CD14-positive monocyte (primary cell): Measurements from ENCODE around the gene SHROOM4. TPM values are rescaled to one million over a fixed set of nuclear protein-coding genes. Genes with fewer than 3 reads are reported as not detected.

Source experiments
- DNase-seq, 3 donors: peaks; one replicate each; pipeline ENCODE4 v3.0.0-alpha.2; 2011 to 2022
- H2AFZ ChIP-seq: 2 replicates; pipeline ENCODE4 v1.6.0; 2012; ENCODE audit warnings: mild to moderate bottlenecking, low read depth, low read length, inconsistent platforms; ENCODE audit not compliant: insufficient read depth, poor library complexity, severe bottlenecking
- H3K27ac ChIP-seq, 2 donors: 1 replicate in 1 of 2; 2 replicates in 1 of 2; pipeline ENCODE4 v1.5.1; 2012 to 2013; ENCODE audit warnings: low read length in 2 of 2, control low read depth in 1 of 2, inconsistent platforms in 1 of 2, low read depth in 1 of 2, mild to moderate bottlenecking in 1 of 2
- H3K27me3 ChIP-seq, 2 donors: one replicate each; pipeline versions ENCODE4 v1.6.0 to v1.6.1; 2011 to 2013; ENCODE audit warnings: low read length in 2 of 2; ENCODE audit not compliant: control insufficient read depth in 2 of 2, insufficient read depth in 2 of 2
- H3K36me3 ChIP-seq, 2 donors: replicated peaks in 1 of 2; 1 replicate in 1 of 2; 2 replicates in 1 of 2; pipeline versions ENCODE4 v1.5.1 to v1.6.1; 2012 to 2013; ENCODE audit warnings: low read length in 2 of 2, control low read depth in 1 of 2, inconsistent platforms in 1 of 2, mild to moderate bottlenecking in 1 of 2; ENCODE audit not compliant: insufficient read depth in 2 of 2, control insufficient read depth in 1 of 2
- H3K4me1 ChIP-seq, 2 donors: 1 replicate in 1 of 2; 2 replicates in 1 of 2; pipeline versions ENCODE4 v1.5.1 to v1.6.1; 2012 to 2013; ENCODE audit warnings: low read length in 2 of 2, control low read depth in 1 of 2, inconsistent platforms in 1 of 2, mild to moderate bottlenecking in 1 of 2, moderate library complexity in 1 of 2; ENCODE audit not compliant: insufficient read depth in 2 of 2, control insufficient read depth in 1 of 2
- H3K4me2 ChIP-seq: replicated peaks from 2 replicates; pipeline ENCODE3; 2012; ENCODE audit warnings: low read length, moderate library complexity, mild to moderate bottlenecking; ENCODE audit not compliant: poor library complexity, severe bottlenecking; ENCODE audit errors: extremely low read depth
- H3K4me3 ChIP-seq, 3 experiments: fragments of 200-600 bp in 1 of 3; sonication (generic) in 1 of 3; replicated peaks in 1 of 3; 1 replicate in 2 of 3; 2 replicates in 1 of 3; pipeline ENCODE4 v1.5.1; 2011 to 2013; ENCODE audit warnings: low read length in 3 of 3, mild to moderate bottlenecking in 3 of 3, control low read depth in 2 of 3, low read depth in 2 of 3, inconsistent platforms in 1 of 3, moderate library complexity in 1 of 3
- H3K79me2 ChIP-seq: 2 replicates; pipeline ENCODE4 v1.6.0; 2012; ENCODE audit warnings: mild to moderate bottlenecking, control low read depth, inconsistent platforms, low read length, moderate library complexity; ENCODE audit not compliant: insufficient read depth
- H3K9ac ChIP-seq: 2 replicates; pipeline ENCODE4 v1.6.0; 2017; ENCODE audit warnings: low read length, mild to moderate bottlenecking; ENCODE audit not compliant: insufficient read depth, poor library complexity, severe bottlenecking
- H3K9me3 ChIP-seq, 2 donors: replicated peaks in 1 of 2; 1 replicate in 1 of 2; 2 replicates in 1 of 2; pipeline versions ENCODE4 v1.5.1 to v1.6.1; 2012 to 2013; ENCODE audit warnings: low read length in 2 of 2, control low read depth in 1 of 2; ENCODE audit not compliant: control insufficient read depth in 1 of 2, insufficient read depth in 1 of 2
- H4K20me1 ChIP-seq: 2 replicates; pipeline ENCODE4 v1.6.0; 2012; ENCODE audit warnings: mild to moderate bottlenecking, low read length, control low read depth, moderate library complexity; ENCODE audit not compliant: insufficient read depth
- H3K27ac Mint-ChIP-seq, 7 donors: one replicate each; pipeline ENCODE4 v1.8.0; 2020; ENCODE audit warnings: mild to moderate bottlenecking in 7 of 7, mixed read lengths in 7 of 7, moderate library complexity in 6 of 7, inconsistent platforms in 2 of 7
- H3K27me3 Mint-ChIP-seq, 3 donors: one replicate each; pipeline ENCODE4 v1.8.0; 2021 to 2022; ENCODE audit warnings: low read depth in 3 of 3, mild to moderate bottlenecking in 3 of 3, mixed read lengths in 3 of 3, moderate library complexity in 3 of 3, inconsistent platforms in 1 of 3
- H3K36me3 Mint-ChIP-seq, 2 donors: one replicate each; pipeline ENCODE4 v1.8.0; 2020; ENCODE audit warnings: mixed read lengths in 2 of 2, inconsistent platforms in 1 of 2, mild to moderate bottlenecking in 1 of 2
- H3K4me1 Mint-ChIP-seq: one replicate; pipeline ENCODE4 v1.8.0; 2020; ENCODE audit warnings: mild to moderate bottlenecking, mixed read lengths
- H3K4me3 Mint-ChIP-seq, 2 donors: one replicate each; pipeline ENCODE4 v1.8.0; 2020; ENCODE audit warnings: mild to moderate bottlenecking in 2 of 2, mixed read lengths in 2 of 2, moderate library complexity in 1 of 2
- H3K9me3 Mint-ChIP-seq, 7 donors: one replicate each; pipeline ENCODE4 v1.8.0; 2020 to 2022; ENCODE audit warnings: mixed read lengths in 7 of 7, mild to moderate bottlenecking in 6 of 7, moderate library complexity in 6 of 7, inconsistent platforms in 2 of 7
- WGBS: methylation state at CpG from one replicate; pipeline ENCODE4 v1.1.5; 2013; ENCODE audit warnings: missing lambda C conversion rate; ENCODE audit not compliant: insufficient coverage; 5-methylcytosine and 5-hydroxymethylcytosine counted together
- intact Hi-C, 2 donors: fragments of 100-400 bp; cut with micrococcal nuclease; formaldehyde crosslinking; loops; one replicate each; pipeline versions ENCODE4 v1.15.0 to v1.15.1; 2023
- polyA plus RNA-seq, 3 donors: library from polyadenylated mRNA; depleted of rRNA in 1 of 3; unstranded in 2 of 3; stranded (reverse) in 1 of 3; fragments of 300-500 nt in 2 of 3; fragments of >200 nt in 1 of 3; fragmentation: Illumina TruSeq in 2 of 3; gene quantifications; 1 replicate in 2 of 3; 2 replicates in 1 of 3; pipeline ENCODE4 v1.2.3, GENCODE V29; 2012 to 2021
- TF ChIP-seq, protein P1 (sequence below): fragments of 200-600 bp; IDR thresholded peaks from one replicate; pipeline ENCODE4 v1.8.0; 2022; ENCODE audit warnings: antibody characterized with exemption, mild to moderate bottlenecking

SHROOM4 gene
- polyA plus RNA-seq, 3 donors: under 0.01 TPM; not detected in 2

DNA sequence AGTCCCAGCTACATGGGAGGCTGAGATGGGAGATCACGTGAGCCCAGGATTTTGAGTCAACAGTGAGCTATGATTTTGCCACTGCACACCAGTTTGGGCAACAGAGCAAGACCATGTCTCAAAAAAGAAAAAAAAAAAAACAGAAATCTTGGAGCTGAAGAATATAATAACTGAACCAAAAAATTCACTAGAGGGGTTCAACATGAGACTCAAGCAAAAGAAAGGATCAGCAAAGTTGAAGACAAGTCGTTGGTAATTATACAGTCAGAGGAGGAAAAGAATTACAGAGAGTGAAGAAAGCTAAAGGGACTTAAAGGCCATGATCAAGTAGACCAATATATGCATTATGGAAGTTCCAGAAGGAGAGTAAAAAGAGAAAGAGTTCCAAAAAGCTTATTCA is 26.9 kb downstream of the SHROOM4 start:
- intact Hi-C loops: no loop called here
- H3K36me3 ChIP-seq: no peaks in the 10 kb centered on the region
- no CpG with 5 or more reads among the region's 2 CpGs for WGBS
- H3K9me3 Mint-ChIP-seq: peaks cover 3 to 11% (median 7%) of the 10 kb centered on the region in 7 donors
- no peaks in the 10 kb centered on the region for H4K20me1 ChIP-seq
- no peak overlapping the region for H3K27ac ChIP-seq
- TF ChIP-seq, protein P1, sequence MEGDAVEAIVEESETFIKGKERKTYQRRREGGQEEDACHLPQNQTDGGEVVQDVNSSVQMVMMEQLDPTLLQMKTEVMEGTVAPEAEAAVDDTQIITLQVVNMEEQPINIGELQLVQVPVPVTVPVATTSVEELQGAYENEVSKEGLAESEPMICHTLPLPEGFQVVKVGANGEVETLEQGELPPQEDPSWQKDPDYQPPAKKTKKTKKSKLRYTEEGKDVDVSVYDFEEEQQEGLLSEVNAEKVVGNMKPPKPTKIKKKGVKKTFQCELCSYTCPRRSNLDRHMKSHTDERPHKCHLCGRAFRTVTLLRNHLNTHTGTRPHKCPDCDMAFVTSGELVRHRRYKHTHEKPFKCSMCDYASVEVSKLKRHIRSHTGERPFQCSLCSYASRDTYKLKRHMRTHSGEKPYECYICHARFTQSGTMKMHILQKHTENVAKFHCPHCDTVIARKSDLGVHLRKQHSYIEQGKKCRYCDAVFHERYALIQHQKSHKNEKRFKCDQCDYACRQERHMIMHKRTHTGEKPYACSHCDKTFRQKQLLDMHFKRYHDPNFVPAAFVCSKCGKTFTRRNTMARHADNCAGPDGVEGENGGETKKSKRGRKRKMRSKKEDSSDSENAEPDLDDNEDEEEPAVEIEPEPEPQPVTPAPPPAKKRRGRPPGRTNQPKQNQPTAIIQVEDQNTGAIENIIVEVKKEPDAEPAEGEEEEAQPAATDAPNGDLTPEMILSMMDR: no peak
- no peaks in the 10 kb centered on the region for H3K79me2 ChIP-seq
- H3K27ac Mint-ChIP-seq: no peak overlapping the region
- H3K36me3 Mint-ChIP-seq: no peaks in the 10 kb centered on the region
- no peak overlapping the region for H2AFZ ChIP-seq
- no peak overlapping the region for H3K4me3 ChIP-seq
- no peaks in the 10 kb centered on the region for H3K27me3 ChIP-seq
- no peak overlapping the region for H3K9ac ChIP-seq
- H3K4me2 ChIP-seq: no peak overlapping the region
- no peaks in the 10 kb centered on the region for H3K4me1 Mint-ChIP-seq
- H3K27me3 Mint-ChIP-seq: peaks cover 0 to 4% (median 0%) of the 10 kb centered on the region in 3 donors
- H3K4me3 Mint-ChIP-seq: no peak overlapping the region
- DNase-seq: no peak
- no peaks in the 10 kb centered on the region for H3K4me1 ChIP-seq
- H3K9me3 ChIP-seq: peaks cover 2 to 10% of the 10 kb centered on the region in 2 donors

DNA sequence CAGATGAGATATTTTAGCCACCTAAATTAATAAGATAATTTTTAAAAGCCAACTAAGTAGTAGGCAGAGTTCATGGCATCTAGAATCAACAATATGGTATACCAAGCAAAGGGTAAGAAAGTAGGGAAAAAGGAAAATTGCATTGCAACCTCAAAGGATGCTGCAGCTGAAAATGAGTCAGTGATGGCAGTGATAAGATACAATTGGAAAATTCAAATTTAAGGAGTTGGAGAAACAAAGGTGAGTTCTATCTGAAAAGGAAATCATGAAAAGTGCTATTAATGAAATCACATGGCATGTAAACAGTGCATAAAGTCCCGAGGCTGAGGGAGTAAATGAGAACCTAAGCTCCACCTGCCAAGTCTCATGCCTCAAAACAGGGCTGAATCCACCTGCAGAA is 33.9 kb downstream of the SHROOM4 start:
- Mint-ChIP-seq H3K27me3 (peaks cover 0 to 5% (median 0%) of the 10 kb centered on the region in 3 donors), H3K4me1 (no peaks in the 10 kb centered on the region), H3K27ac (no peak overlapping the region), H3K4me3 (no peak overlapping the region), H3K36me3 (no peaks in the 10 kb centered on the region), H3K9me3 (peaks cover 0 to 3% (median 0%) of the 10 kb centered on the region in 7 donors)
- no peaks in the 10 kb centered on the region for H3K4me1 ChIP-seq
- WGBS: no CpG with 5 or more reads among the region's 1 CpG
- H3K9me3 ChIP-seq: no peaks in the 10 kb centered on the region
- H2AFZ ChIP-seq: no peak overlapping the region
- intact Hi-C loops: no loop called here
- no peak overlapping the region for H3K27ac ChIP-seq
- TF ChIP-seq, protein P1: no peak
- H3K4me3 ChIP-seq: no peak overlapping the region
- H3K79me2 ChIP-seq: no peaks in the 10 kb centered on the region
- no peak overlapping the region for H3K9ac ChIP-seq
- no peaks in the 10 kb centered on the region for H4K20me1 ChIP-seq
- DNase-seq: no peak
- H3K27me3 ChIP-seq: no peaks in the 10 kb centered on the region
- no peaks in the 10 kb centered on the region for H3K36me3 ChIP-seq
- no peak overlapping the region for H3K4me2 ChIP-seq
